WERI-Rb-1 (cell line): ENCODE results near the gene PDE9A.

Source experiments
- DNase-seq: peaks from one replicate; pipeline ENCODE4 v3.0.0-alpha.2; 2020
- H3K27ac ChIP-seq: fragments of 250-450 bp; sonication (Bioruptor Pico); 2 replicates; pipeline ENCODE4 v1.5.1; 2020; ENCODE audit warnings: mild to moderate bottlenecking, moderate library complexity
- H3K27me3 ChIP-seq: fragments of 250-450 bp; sonication (Bioruptor Pico); 2 replicates; pipeline ENCODE4 v1.5.1; 2021; ENCODE audit warnings: mild to moderate bottlenecking, low read depth, moderate library complexity; ENCODE audit not compliant: insufficient read depth, severe bottlenecking
- H3K36me3 ChIP-seq: fragments of 250-450 bp; sonication (Bioruptor Pico); 2 replicates; pipeline ENCODE4 v1.5.1; 2020; ENCODE audit warnings: mild to moderate bottlenecking, moderate library complexity
- H3K4me3 ChIP-seq: 2 replicates; pipeline ENCODE4 v1.5.1; 2011; ENCODE audit warnings: low read depth, mild to moderate bottlenecking, control low read depth, low read length
- H3K9me3 ChIP-seq: fragments of 250-450 bp; sonication (Bioruptor Pico); 2 replicates; pipeline ENCODE4 v1.5.1; 2021; ENCODE audit warnings: mild to moderate bottlenecking, moderate library complexity; ENCODE audit not compliant: severe bottlenecking
- TF ChIP-seq, protein P1 (sequence below): IDR thresholded peaks from 2 replicates; pipeline ENCODE4 v1.5.1; 2011; ENCODE audit warnings: low read depth, mild to moderate bottlenecking, control low read depth, inconsistent platforms, low read length

PDE9A gene

DNA sequence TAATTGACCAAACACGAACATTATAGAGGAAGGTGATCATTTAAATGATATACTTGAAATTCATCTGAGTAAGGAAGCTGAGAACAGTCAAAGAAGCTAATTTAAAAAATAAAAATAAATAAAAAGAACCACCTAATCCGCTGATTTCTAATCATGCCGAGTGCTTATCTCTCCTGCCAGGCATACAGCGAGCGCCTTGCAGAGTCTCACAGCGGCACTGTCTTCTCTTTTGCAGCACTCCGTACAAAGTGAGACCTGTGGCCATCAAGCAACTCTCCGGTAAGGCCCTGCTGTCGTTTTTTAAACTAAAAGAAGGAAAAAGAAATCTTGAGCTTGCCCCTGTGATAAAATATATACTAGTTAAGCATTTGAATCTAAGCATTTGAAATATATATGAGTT, 45.3 kb downstream of the PDE9A start:
- TF ChIP-seq, protein P1, sequence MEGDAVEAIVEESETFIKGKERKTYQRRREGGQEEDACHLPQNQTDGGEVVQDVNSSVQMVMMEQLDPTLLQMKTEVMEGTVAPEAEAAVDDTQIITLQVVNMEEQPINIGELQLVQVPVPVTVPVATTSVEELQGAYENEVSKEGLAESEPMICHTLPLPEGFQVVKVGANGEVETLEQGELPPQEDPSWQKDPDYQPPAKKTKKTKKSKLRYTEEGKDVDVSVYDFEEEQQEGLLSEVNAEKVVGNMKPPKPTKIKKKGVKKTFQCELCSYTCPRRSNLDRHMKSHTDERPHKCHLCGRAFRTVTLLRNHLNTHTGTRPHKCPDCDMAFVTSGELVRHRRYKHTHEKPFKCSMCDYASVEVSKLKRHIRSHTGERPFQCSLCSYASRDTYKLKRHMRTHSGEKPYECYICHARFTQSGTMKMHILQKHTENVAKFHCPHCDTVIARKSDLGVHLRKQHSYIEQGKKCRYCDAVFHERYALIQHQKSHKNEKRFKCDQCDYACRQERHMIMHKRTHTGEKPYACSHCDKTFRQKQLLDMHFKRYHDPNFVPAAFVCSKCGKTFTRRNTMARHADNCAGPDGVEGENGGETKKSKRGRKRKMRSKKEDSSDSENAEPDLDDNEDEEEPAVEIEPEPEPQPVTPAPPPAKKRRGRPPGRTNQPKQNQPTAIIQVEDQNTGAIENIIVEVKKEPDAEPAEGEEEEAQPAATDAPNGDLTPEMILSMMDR, result no peak
- H3K27ac ChIP-seq, result no peak overlapping the region
- H3K4me3 ChIP-seq, result no peak overlapping the region
- H3K27me3 ChIP-seq, result no peaks in the 10 kb centered on the region
- DNase-seq, result no peak
- H3K36me3 ChIP-seq, result peaks cover 91% of the 10 kb centered on the region
- no peaks in the 10 kb centered on the region for H3K9me3 ChIP-seq

DNA sequence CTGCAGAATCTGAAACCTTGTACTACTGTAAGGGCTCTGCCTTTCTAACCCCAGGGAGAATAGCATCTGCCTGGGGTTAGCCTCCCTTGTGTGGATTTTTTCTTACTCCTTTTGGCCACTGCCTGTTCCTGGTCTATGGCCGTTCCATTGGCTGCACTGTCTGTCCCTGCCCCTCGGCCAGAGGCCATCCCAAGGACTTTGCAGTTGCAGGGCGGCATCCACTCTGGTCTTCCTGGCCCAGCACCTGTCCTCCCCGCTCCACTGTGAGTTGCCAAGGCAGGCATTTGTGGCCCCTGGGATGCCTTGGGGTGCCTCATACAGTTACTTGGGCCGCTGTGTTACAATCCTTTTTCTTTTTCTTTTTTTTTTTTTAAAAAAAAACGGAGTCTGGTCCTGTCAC, 45.8 kb downstream of the PDE9A start:
- no peak for DNase-seq
- no peak overlapping the region for H3K27ac ChIP-seq
- H3K27me3 ChIP-seq, result no peaks in the 10 kb centered on the region
- H3K9me3 ChIP-seq, result no peaks in the 10 kb centered on the region
- TF ChIP-seq, protein P1, result no peak
- no peak overlapping the region for H3K4me3 ChIP-seq
- peaks cover 86% of the 10 kb centered on the region for H3K36me3 ChIP-seq

DNA sequence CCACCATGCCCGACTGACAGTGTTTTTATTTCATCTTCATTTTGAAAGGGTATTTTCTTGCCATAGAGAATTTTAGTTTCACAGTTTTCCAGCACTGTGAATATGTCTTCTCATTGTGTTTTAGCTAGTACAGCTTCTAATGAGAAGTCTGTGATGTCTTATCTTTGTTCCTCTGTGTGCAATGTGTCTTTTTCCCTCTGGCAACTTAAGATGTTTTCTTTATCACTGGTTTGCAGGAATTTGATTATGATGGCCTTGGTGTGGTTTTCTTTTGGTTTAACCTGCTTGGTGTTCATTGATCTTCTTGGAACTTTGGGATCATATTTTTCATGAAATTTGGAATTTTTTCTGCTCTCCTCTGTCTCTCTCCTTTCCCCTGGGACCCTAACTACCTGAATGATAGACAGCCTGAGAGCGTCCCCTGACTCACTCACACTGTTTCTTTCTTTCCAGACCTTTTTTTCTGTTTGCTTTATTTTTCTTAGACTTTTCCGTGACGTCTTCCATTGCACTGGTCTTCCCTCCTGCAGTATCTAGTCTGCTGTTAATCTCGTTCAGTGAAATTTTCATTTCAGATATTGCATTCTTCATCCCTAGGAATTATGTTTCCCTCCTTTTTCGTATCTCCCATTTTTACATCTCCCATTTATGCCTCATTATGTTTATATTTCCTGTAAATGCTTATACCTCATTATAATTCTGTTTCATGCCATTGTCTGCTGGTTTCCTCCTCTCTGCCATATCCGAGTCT, 48.5 kb downstream of the PDE9A start:
- TF ChIP-seq, protein P1, result no peak
- Histone ChIP-seq H3K36me3 (peaks cover 69% of the 10 kb centered on the region), H3K4me3 (no peak overlapping the region), H3K9me3 (no peaks in the 10 kb centered on the region), H3K27me3 (no peaks in the 10 kb centered on the region), H3K27ac (no peak overlapping the region)
- DNase-seq, result no peak

DNA sequence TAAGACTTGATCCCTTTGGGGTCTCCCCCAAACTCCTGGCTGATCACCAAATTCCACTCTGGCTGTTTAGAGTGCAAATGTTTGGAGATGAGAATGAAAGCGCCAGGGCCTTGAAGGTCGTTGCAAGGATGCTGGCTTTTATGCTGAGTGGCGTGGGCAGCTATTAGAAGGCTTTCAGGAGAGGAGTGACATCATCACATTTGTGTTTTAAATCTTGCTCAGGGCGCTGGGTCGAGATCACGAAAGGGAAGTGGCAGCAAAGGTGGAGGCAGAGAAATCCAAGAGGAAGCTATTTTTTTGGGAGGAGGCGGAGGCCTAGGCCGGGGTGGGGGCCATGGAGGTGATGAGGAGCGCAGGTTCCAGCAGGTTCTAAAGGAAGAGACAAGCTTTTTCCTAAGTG, 49.3 kb downstream of the PDE9A start:
- Histone ChIP-seq H3K4me3 (no peak overlapping the region), H3K9me3 (no peaks in the 10 kb centered on the region), H3K36me3 (peaks cover 65% of the 10 kb centered on the region), H3K27me3 (no peaks in the 10 kb centered on the region), H3K27ac (no peak overlapping the region)
- TF ChIP-seq, protein P1, result no peak
- DNase-seq, result no peak

DNA sequence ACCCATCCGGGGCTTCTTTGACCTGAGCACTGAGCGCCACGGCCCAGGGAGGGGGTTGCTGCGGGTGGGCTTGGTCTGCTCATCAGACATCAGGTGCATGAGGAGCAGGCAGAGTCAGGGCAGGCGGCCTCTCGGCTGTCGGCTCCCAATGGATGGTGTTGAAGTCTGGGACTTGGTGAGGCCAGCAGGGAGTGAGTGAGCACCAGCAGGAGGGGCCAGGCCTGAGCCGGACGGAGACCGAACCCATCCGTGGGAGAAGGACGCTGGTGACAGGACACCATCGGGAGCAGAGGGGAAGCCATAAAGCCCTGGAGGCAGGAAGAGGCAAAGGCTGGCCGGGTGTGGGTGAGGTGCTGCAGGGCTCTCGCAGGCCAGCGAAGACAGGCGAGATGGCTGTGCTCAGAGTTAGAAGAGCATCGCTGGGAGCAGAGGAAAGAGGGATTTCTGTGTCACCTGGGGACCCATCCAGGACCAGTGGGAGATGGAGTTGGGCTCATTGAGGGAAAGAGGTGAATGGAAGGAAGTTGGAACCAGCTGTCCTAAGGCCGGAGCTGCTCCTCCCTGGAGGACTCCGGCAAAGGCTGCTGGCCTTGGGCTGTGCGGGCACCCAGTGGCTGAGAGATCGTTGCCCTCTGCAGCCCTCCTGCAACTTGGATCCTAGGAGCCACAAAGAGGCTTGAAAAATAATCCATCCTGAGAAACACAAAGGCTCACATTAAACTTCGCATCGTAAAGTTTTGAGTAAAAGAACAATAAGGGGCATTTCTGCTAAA, 49.9 kb downstream of the PDE9A start:
- H3K4me3 ChIP-seq, result no peak overlapping the region
- H3K9me3 ChIP-seq, result no peaks in the 10 kb centered on the region
- no peaks in the 10 kb centered on the region for H3K27me3 ChIP-seq
- no peak for DNase-seq
- H3K27ac ChIP-seq, result no peak overlapping the region
- TF ChIP-seq, protein P1, result no peak
- peaks cover 62% of the 10 kb centered on the region for H3K36me3 ChIP-seq
